DND-41 (cell line): ENCODE measurements around the gene XKR7.
"Not testable (repeated sequence)": the region's sequence is repeated elsewhere in the genome, so short reads cannot be mapped to it uniquely, and the experiment has no call there.

Experiments used
- ATAC-seq: fragments of 200-7000 bp; cut with Tn5 transposase; 3 replicates; pipeline ENCODE4 v1.9.1; 2021; ENCODE audit warnings: low read depth; ENCODE audit not compliant: insufficient read depth
- DNase-seq: peaks from one replicate; pipeline ENCODE4 v3.0.0-alpha.2; 2020
- H2AFZ ChIP-seq: 2 replicates; pipeline ENCODE4 v1.6.0; 2012; ENCODE audit warnings: low read depth, low read length
- H3K27ac ChIP-seq: 2 replicates; pipeline ENCODE4 v1.5.1; 2012; ENCODE audit warnings: low read length, inconsistent platforms
- H3K27me3 ChIP-seq: fragments of 200-600 bp; sonication (generic); 2 replicates; pipeline ENCODE4 v1.6.0; 2012; ENCODE audit warnings: low read length, mild to moderate bottlenecking, inconsistent platforms; ENCODE audit not compliant: insufficient read depth, poor library complexity
- H3K36me3 ChIP-seq: 2 replicates; pipeline ENCODE4 v1.5.1; 2012; ENCODE audit warnings: low read length, inconsistent platforms; ENCODE audit not compliant: insufficient read depth
- H3K4me1 ChIP-seq: 2 replicates; pipeline ENCODE4 v1.5.1; 2012; ENCODE audit warnings: mild to moderate bottlenecking, low read length; ENCODE audit not compliant: insufficient read depth
- H3K4me2 ChIP-seq: 2 replicates; pipeline ENCODE4 v1.6.0; 2012; ENCODE audit warnings: mild to moderate bottlenecking, moderate library complexity, low read length, inconsistent platforms; ENCODE audit not compliant: insufficient read depth
- H3K4me3 ChIP-seq, 2 experiments: fragments of 200-600 bp in 1 of 2; shearing (Covaris generic) in 1 of 2; 2 replicates each; pipeline ENCODE4 v1.5.1; 2012 to 2016; ENCODE audit warnings: inconsistent platforms in 2 of 2, low read length in 2 of 2, mild to moderate bottlenecking in 2 of 2, low read depth in 1 of 2, moderate library complexity in 1 of 2
- H3K79me2 ChIP-seq: 2 replicates; pipeline ENCODE4 v1.6.0; 2012; ENCODE audit warnings: low read length, inconsistent platforms; ENCODE audit not compliant: insufficient read depth
- H3K9ac ChIP-seq: 2 replicates; pipeline ENCODE4 v1.6.0; 2012; ENCODE audit warnings: low read depth, mild to moderate bottlenecking, inconsistent platforms, low read length, moderate library complexity
- H3K9me3 ChIP-seq: 2 replicates; pipeline ENCODE4 v1.5.1; 2012; ENCODE audit warnings: low read length, moderate library complexity, mild to moderate bottlenecking, inconsistent platforms; ENCODE audit not compliant: insufficient read depth, severe bottlenecking
- H4K20me1 ChIP-seq: 2 replicates; pipeline ENCODE4 v1.6.0; 2012; ENCODE audit warnings: low read length; ENCODE audit not compliant: insufficient read depth
- EZH2 ChIP-seq: IDR thresholded peaks from 3 replicates; pipeline ENCODE4 v1.6.1; 2012; ENCODE audit warnings: borderline replicate concordance, low read depth, mild to moderate bottlenecking, moderate library complexity, low read length, inconsistent platforms; ENCODE audit not compliant: severe bottlenecking
- TF ChIP-seq, protein P1 (sequence below): IDR thresholded peaks from 2 replicates; pipeline ENCODE4 v1.5.1; 2012; ENCODE audit warnings: borderline replicate concordance, low read length, moderate library complexity, mild to moderate bottlenecking; ENCODE audit not compliant: poor library complexity, severe bottlenecking; ENCODE audit errors: extremely low read depth

Gene XKR7

DNA sequence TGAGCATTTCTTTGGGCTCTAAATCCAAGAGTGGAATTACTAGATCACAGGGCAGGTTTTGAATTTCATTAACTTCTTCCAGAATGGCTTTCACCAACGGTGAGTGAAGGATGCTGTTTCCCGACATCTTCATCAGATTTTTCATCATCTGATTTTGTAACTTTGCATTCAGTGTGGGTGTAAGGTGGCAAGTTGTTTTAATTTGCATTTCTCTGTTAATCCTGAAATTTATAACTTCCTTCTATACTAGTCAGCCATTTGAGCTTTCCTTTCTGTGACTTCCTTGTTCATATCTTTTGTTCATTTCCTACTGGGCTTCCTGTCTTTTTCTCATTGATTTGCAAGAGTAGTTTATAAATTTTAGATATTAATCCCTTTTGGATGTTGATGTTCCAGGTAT, 65.4 kb downstream of the XKR7 start:
- Histone ChIP-seq H3K27me3 (peaks cover 21% of the 10 kb centered on the region), H3K9ac (no peak overlapping the region), H3K36me3 (no peaks in the 10 kb centered on the region), H4K20me1 (no peaks in the 10 kb centered on the region), H3K79me2 (no peaks in the 10 kb centered on the region), H2AFZ (no peak overlapping the region), H3K4me3 (no peak overlapping the region), H3K9me3 (no peaks in the 10 kb centered on the region), H3K4me1 (peaks cover 13% of the 10 kb centered on the region; the same call in 1 of the 2 replicates), H3K27ac (no peak overlapping the region), H3K4me2 (no peak overlapping the region)
- DNase-seq (no peak), ATAC-seq (no peak)
- no peak for TF ChIP-seq EZH2
- TF ChIP-seq, protein P1, sequence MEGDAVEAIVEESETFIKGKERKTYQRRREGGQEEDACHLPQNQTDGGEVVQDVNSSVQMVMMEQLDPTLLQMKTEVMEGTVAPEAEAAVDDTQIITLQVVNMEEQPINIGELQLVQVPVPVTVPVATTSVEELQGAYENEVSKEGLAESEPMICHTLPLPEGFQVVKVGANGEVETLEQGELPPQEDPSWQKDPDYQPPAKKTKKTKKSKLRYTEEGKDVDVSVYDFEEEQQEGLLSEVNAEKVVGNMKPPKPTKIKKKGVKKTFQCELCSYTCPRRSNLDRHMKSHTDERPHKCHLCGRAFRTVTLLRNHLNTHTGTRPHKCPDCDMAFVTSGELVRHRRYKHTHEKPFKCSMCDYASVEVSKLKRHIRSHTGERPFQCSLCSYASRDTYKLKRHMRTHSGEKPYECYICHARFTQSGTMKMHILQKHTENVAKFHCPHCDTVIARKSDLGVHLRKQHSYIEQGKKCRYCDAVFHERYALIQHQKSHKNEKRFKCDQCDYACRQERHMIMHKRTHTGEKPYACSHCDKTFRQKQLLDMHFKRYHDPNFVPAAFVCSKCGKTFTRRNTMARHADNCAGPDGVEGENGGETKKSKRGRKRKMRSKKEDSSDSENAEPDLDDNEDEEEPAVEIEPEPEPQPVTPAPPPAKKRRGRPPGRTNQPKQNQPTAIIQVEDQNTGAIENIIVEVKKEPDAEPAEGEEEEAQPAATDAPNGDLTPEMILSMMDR, result no peak

DNA sequence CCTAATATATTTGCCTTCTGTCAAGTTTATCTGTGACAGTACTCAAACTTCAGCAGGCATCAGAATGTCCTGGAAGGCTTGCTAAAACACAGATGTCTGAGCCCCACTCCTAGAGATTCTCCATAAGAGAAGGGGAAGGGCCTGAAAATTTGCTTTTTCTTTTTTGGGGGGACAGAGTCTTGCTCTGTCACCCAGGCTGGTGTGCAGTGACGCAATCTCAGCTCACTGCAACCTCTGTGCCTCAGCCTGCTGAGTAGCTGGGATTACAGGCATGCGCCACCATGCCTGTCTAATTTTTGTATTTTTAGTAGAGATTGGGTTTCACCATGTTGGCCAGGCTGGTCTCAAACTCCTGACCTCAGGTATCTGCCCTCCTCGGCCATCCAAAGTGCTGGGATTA, 65.8 kb downstream of the XKR7 start:
- not testable (repeated sequence) for ATAC-seq, H3K4me3 ChIP-seq, H3K9ac ChIP-seq, H3K9me3 ChIP-seq, H3K27ac ChIP-seq, H4K20me1 ChIP-seq, H2AFZ ChIP-seq, H3K36me3 ChIP-seq, H3K4me2 ChIP-seq, H3K79me2 ChIP-seq, DNase-seq
- peaks cover 13% of the 10 kb centered on the region; the same call in 1 of the 2 replicates for H3K4me1 ChIP-seq
- peaks cover 21% of the 10 kb centered on the region for H3K27me3 ChIP-seq

DNA sequence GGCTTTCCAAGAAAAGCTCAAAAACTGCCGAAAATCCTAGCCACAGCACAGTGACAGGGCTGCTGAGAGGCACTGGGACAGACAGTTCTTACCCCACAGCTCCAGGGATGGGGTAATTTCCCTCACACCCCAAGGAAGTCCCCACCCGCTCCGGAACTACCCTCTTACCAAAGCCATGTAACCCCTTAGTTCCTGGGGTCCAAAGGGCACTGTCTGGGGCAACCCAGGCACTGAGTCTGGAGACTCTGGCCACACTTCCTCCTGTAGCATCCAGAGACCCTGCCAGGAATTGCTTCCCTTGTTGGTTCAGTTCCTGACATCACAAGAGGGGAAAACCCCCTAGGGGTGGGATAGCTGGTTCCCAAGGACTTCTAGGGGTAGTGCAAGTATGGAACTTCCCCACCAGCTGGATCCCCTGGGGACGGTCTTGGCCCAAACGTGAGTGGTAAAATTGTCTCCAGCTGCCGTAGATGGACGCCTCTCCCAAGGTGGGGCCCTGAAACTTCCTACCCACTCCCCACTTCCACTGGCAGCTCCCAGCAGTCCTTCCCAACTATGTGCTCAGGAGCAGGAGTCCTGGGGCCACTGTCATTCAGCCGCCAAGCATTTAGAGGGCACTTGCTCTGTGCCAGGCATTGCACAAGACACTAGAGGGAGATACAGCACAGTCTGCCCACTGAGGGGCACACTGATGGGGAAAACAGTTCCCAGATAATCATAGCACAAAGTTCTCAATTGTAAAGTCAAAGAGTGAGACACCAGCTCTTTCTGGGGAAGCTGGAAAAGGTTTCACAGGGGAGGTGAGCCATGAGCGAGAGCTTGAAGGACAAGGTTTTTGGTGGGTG, 66.9 kb downstream of the XKR7 start:
- Histone ChIP-seq H2AFZ (no peak overlapping the region), H3K4me2 (no peak overlapping the region), H3K4me1 (peaks cover 13% of the 10 kb centered on the region; the same call in 1 of the 2 replicates), H3K36me3 (no peaks in the 10 kb centered on the region), H3K27ac (no peak overlapping the region), H4K20me1 (no peaks in the 10 kb centered on the region), H3K79me2 (no peaks in the 10 kb centered on the region), H3K9ac (no peak overlapping the region), H3K9me3 (no peaks in the 10 kb centered on the region), H3K27me3 (peaks cover 21% of the 10 kb centered on the region), H3K4me3 (no peak overlapping the region)
- DNase-seq (no peak), ATAC-seq (no peak; the same call in 2 of the 3 replicates)
- TF ChIP-seq, protein P1, result peak; percentile 40
- no peak for TF ChIP-seq EZH2

DNA sequence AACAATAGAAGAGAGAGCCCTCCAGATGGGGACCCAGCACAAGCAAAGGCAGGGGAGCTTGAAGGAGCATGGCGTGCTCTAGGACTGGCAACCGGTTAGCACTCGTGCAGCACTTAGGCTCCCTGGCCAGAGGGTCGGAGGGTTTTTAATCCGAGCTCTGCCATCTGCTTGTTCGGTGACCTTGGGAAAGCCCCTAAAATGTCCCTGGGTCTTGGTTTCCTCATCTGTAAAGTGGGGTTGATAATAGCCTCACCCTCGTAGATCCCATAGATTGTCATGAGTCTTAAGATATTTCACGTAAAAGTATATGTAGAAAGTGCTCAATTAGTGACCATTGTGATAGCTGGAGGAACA, 67.5 kb downstream of the XKR7 start:
- no peak for TF ChIP-seq EZH2
- TF ChIP-seq, protein P1, result no peak
- H3K4me2 ChIP-seq, result no peak overlapping the region
- no peak overlapping the region for H3K9ac ChIP-seq

More for the DNA sequence above, 67.5 kb downstream of the XKR7 start:
- Histone ChIP-seq H3K27ac (no peak overlapping the region), H3K36me3 (no peaks in the 10 kb centered on the region), H4K20me1 (no peaks in the 10 kb centered on the region), H3K27me3 (peaks cover 21% of the 10 kb centered on the region), H3K79me2 (no peaks in the 10 kb centered on the region), H3K4me3 (no peak overlapping the region), H3K9me3 (no peaks in the 10 kb centered on the region), H3K4me1 (peaks cover 13% of the 10 kb centered on the region; the same call in 1 of the 2 replicates), H2AFZ (no peak overlapping the region)
- DNase-seq, result no peak
- ATAC-seq, result no peak
